Chondrocyte (in vitro differentiated cells): ENCODE measurements around the gene DELE1. TPM values are rescaled to one million over a fixed set of nuclear protein-coding genes. Genes with fewer than 3 reads are reported as not detected.

Experiments
- DNase-seq: peaks from one replicate; pipeline ENCODE4 v3.0.0; 2021; ENCODE audit warnings: mixed read lengths, low spot score
- H3K27ac Mint-ChIP-seq: one replicate; pipeline ENCODE4 v1.8.0; 2021; ENCODE audit warnings: mild to moderate bottlenecking, moderate library complexity, mixed read lengths; ENCODE audit not compliant: unreplicated experiment
- H3K27me3 Mint-ChIP-seq: 2 replicates; pipeline ENCODE4 v1.8.0; 2021; ENCODE audit warnings: low read depth, mixed read lengths
- H3K36me3 Mint-ChIP-seq: 2 replicates; pipeline ENCODE4 v1.8.0; 2021; ENCODE audit warnings: low read depth, mixed read lengths
- H3K4me1 Mint-ChIP-seq: 2 replicates; pipeline ENCODE4 v1.8.0; 2021; ENCODE audit warnings: low read depth, mild to moderate bottlenecking, mixed read lengths
- H3K4me3 Mint-ChIP-seq: one replicate; pipeline ENCODE4 v1.8.0; 2021; ENCODE audit warnings: mild to moderate bottlenecking, moderate library complexity, mixed read lengths; ENCODE audit not compliant: unreplicated experiment
- H3K9me3 Mint-ChIP-seq: 2 replicates; pipeline ENCODE4 v1.8.0; 2021; ENCODE audit warnings: low read depth, mixed read lengths
- total RNA-seq: library from RNA; stranded (reverse); gene quantifications from 3 replicates; pipeline ENCODE4 v1.2.1, GENCODE V29; 2021
- TF ChIP-seq, protein P1 (sequence below): fragments of 200-600 bp; sonication (generic); IDR thresholded peaks from 2 replicates; pipeline ENCODE4 v1.5.0; 2021; ENCODE audit warnings: antibody characterized with exemption, mild to moderate bottlenecking, moderate library complexity

Gene DELE1
- total RNA-seq, 1 donor from 2014 or later, result 43.8 TPM

- Mint-ChIP-seq H3K27ac (no peak overlapping the region), H3K4me3 (no peak overlapping the region), H3K4me1 (peaks cover 4% of the 10 kb centered on the region), H3K27me3 (peaks cover 8% of the 10 kb centered on the region), H3K36me3 (no peaks in the 10 kb centered on the region), H3K9me3 (no peaks in the 10 kb centered on the region)
- no peak for DNase-seq
- TF ChIP-seq, protein P1, sequence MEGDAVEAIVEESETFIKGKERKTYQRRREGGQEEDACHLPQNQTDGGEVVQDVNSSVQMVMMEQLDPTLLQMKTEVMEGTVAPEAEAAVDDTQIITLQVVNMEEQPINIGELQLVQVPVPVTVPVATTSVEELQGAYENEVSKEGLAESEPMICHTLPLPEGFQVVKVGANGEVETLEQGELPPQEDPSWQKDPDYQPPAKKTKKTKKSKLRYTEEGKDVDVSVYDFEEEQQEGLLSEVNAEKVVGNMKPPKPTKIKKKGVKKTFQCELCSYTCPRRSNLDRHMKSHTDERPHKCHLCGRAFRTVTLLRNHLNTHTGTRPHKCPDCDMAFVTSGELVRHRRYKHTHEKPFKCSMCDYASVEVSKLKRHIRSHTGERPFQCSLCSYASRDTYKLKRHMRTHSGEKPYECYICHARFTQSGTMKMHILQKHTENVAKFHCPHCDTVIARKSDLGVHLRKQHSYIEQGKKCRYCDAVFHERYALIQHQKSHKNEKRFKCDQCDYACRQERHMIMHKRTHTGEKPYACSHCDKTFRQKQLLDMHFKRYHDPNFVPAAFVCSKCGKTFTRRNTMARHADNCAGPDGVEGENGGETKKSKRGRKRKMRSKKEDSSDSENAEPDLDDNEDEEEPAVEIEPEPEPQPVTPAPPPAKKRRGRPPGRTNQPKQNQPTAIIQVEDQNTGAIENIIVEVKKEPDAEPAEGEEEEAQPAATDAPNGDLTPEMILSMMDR, result no peak
These were observed 26.7 kb downstream of the DELE1 start for GRCh38 chr5:141950207-141951005.

- H3K27ac Mint-ChIP-seq, result no peak overlapping the region
- H3K27me3 Mint-ChIP-seq, result peaks cover 8% of the 10 kb centered on the region
- TF ChIP-seq, protein P1, result peak; percentile 57
- H3K4me3 Mint-ChIP-seq, result no peak overlapping the region
- no peaks in the 10 kb centered on the region for H3K36me3 Mint-ChIP-seq
- H3K4me1 Mint-ChIP-seq, result no peaks in the 10 kb centered on the region
- DNase-seq, result no peak
- no peaks in the 10 kb centered on the region for H3K9me3 Mint-ChIP-seq
These were observed 27.7 kb downstream of the DELE1 start for GRCh38 chr5:141951332-141951781.

DNA sequence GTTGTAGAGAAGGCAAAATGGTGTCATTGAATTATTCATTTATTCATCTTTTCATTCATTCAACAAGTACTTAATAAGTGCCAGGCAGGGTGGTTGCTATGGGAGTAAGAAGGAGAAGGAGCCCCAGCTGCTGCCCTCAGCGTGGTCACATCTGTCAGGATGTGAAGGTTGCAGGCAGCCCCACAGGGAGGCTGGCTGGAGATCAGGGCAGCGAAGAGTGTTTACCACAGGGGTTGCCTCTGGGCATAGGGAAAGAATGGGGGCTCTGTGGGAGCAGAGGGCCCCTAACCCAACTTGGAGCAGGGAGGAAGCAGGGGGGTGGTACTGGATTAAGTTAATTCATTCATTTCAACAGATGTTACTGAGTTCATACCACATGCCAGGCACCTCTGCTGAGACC lies 28.3 kb downstream of the DELE1 start:
- Mint-ChIP-seq H3K36me3 (no peaks in the 10 kb centered on the region), H3K4me3 (no peak overlapping the region)
- no peak for DNase-seq

DNA sequence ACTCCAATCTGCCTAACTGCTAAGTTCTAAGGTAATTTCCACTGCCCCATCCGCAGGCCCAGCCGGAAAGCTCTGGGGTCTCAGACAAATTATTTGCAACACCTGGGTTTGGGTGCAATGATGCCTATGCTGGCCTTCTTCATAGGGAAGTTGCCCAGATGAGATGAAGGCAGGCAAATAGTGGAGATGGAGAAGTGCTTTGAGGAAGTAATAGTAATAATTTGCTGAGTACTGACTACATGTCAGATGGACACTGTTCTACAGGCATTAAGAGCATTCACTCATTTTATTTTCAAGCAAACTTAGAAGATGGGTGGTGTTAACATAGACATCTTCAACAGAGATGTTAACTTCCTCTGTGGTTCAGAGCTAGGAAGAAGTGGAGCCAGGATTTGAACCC lies 30.5 kb downstream of the DELE1 start:
- TF ChIP-seq, protein P1, result no peak
- H3K4me3 Mint-ChIP-seq, result no peak overlapping the region
- H3K27me3 Mint-ChIP-seq, result peaks cover 8% of the 10 kb centered on the region
- H3K36me3 Mint-ChIP-seq, result no peaks in the 10 kb centered on the region
- no peaks in the 10 kb centered on the region for H3K9me3 Mint-ChIP-seq
- DNase-seq, result no peak
- no peaks in the 10 kb centered on the region for H3K4me1 Mint-ChIP-seq
- H3K27ac Mint-ChIP-seq, result no peak overlapping the region

More for the DNA sequence above, 28.3 kb downstream of the DELE1 start:
- TF ChIP-seq, protein P1, result no peak
- Mint-ChIP-seq H3K4me1 (no peaks in the 10 kb centered on the region), H3K27ac (no peak overlapping the region), H3K27me3 (peaks cover 8% of the 10 kb centered on the region), H3K9me3 (no peaks in the 10 kb centered on the region)

- Mint-ChIP-seq H3K27me3 (no peaks in the 10 kb centered on the region), H3K4me1 (peaks cover 6% of the 10 kb centered on the region), H3K9me3 (no peaks in the 10 kb centered on the region), H3K4me3 (no peak overlapping the region), H3K36me3 (no peaks in the 10 kb centered on the region), H3K27ac (no peak overlapping the region)
- TF ChIP-seq, protein P1, result no peak
- DNase-seq, result no peak
These were observed 33.8 kb downstream of the DELE1 start for GRCh38 chr5:141957367-141957996.
